Measurements from ENCODE around the gene FLVCR2. TPM values are rescaled to one million over a fixed set of nuclear protein-coding genes. Genes with fewer than 3 reads are reported as not detected.

The FLVCR2 gene
- total RNA-seq, 1 donor from 2014 or later: 42.4 TPM

DNA sequence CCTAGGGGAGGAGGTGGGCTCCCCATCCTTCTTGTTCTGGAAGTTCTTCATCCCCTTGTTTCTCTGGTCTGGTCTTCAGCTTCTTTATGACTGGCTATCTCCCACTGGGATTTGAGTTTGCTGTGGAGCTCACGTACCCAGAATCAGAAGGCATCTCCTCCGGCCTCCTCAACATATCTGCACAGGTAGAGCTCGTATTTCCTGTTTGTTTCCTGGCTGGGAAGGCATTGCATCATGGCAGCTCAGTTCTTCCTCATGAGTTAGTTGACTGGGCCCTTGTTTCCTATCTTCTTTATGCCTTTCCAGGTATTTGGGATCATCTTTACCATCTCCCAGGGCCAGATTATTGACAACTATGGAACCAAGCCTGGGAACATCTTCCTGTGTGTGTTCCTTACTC is 62.5 kb downstream of the FLVCR2 start:
- intact Hi-C loops (cut with DNase I): no loop called here
- no peaks in the 10 kb centered on the region for H3K27me3 ChIP-seq (ENCODE audit: low read depth)
- no peaks in the 10 kb centered on the region for H3K9me3 ChIP-seq
- ATAC-seq: no peak
- H3K27ac ChIP-seq: no peak overlapping the region
- H3K4me1 ChIP-seq: no peaks in the 10 kb centered on the region
- DNase-seq: no peak
- H3K36me3 ChIP-seq: peaks cover 20% of the 10 kb centered on the region
- TF ChIP-seq, protein P1, sequence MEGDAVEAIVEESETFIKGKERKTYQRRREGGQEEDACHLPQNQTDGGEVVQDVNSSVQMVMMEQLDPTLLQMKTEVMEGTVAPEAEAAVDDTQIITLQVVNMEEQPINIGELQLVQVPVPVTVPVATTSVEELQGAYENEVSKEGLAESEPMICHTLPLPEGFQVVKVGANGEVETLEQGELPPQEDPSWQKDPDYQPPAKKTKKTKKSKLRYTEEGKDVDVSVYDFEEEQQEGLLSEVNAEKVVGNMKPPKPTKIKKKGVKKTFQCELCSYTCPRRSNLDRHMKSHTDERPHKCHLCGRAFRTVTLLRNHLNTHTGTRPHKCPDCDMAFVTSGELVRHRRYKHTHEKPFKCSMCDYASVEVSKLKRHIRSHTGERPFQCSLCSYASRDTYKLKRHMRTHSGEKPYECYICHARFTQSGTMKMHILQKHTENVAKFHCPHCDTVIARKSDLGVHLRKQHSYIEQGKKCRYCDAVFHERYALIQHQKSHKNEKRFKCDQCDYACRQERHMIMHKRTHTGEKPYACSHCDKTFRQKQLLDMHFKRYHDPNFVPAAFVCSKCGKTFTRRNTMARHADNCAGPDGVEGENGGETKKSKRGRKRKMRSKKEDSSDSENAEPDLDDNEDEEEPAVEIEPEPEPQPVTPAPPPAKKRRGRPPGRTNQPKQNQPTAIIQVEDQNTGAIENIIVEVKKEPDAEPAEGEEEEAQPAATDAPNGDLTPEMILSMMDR (IDR thresholded peaks at IDR 0.05): no peak
- H3K4me3 ChIP-seq: no peak overlapping the region

DNA sequence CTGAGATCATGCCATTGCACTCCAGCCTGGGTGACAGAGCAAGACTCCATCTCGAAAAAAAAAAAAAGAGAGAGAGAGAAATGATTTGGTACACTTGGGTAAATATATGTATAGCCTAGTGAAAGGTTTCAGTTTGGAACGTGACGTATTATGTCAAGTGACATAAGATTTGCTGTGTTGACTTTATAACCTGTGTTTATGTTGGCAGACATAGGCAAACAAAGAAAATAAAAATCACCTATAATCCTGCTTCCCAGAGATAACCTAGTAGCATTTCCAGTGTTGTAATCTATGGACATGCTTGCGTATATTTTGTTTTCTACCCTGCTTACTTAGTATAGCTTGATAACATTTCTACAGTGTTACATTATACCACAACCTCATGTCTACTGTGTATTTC is 65.6 kb downstream of the FLVCR2 start:
- intact Hi-C loops (cut with DNase I): no loop called here
- Histone ChIP-seq H3K9me3 (no peaks in the 10 kb centered on the region), H3K27ac (no peak overlapping the region), H3K4me3 (no peak overlapping the region), H3K36me3 (peaks cover 36% of the 10 kb centered on the region), H3K4me1 (peaks cover 15% of the 10 kb centered on the region), H3K27me3 (ENCODE audit: low read depth) (no peaks in the 10 kb centered on the region)
- TF ChIP-seq, protein P1 (IDR thresholded peaks at IDR 0.05): no peak
- ATAC-seq: no peak
- DNase-seq: no peak

DNA sequence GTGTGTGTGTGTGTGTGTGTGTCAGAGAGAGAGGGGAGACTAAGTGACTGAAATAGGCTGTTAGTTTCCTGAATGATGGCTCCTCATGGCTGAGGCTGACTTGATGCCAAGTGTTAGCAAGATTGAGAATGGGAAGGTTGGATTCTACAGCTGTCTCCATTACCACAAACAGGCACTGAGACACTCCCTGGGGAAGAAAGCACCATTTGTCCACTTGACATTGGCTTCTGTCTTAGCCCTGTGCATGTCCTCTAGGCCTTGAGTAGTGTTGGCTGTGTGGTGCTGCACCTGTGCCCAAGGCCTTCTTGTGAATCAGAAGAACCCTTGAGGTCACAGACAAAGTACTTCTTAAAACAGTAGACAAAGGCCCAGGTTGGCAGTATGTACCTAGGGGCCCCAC is 66.6 kb downstream of the FLVCR2 start:
- Histone ChIP-seq H3K36me3 (peaks cover 47% of the 10 kb centered on the region), H3K27ac (no peak overlapping the region)
- no peak for ATAC-seq

DNA sequence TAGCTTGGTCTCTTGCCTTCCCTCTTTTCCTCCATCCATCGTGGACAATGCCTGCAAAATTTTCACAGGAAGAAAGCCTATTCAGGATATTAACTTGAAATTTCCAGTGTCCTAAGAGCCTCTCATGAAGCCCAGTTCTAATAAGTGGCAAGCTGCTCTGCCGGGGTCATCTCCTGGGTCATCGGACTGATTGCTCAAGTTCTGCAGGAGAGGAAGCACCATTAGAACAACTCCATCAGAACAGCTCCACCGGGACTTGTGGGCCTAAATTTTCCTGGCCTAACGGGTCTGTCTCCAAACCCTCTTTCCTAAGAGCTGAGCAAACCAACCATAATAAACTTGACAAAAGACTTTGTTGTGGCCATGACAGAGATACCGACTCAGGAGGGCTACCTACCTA is 68.3 kb downstream of the FLVCR2 start:
- intact Hi-C loops (cut with DNase I): no loop called here
- H3K27me3 ChIP-seq (ENCODE audit: low read depth): no peaks in the 10 kb centered on the region
- H3K4me3 ChIP-seq: no peak overlapping the region
- TF ChIP-seq, protein P1 (IDR thresholded peaks at IDR 0.05): no peak
- peak overlapping the region; percentile 68 for H3K27ac ChIP-seq
- no peaks in the 10 kb centered on the region for H3K9me3 ChIP-seq
- DNase-seq (no peak), ATAC-seq (no peak)
- H3K36me3 ChIP-seq: peaks cover 53% of the 10 kb centered on the region
- peaks cover 15% of the 10 kb centered on the region for H3K4me1 ChIP-seq

More for the DNA sequence above, 66.6 kb downstream of the FLVCR2 start:
- Histone ChIP-seq H3K27me3 (ENCODE audit: low read depth) (no peaks in the 10 kb centered on the region), H3K4me1 (peaks cover 15% of the 10 kb centered on the region), H3K9me3 (no peaks in the 10 kb centered on the region), H3K4me3 (no peak overlapping the region)
- TF ChIP-seq, protein P1 (IDR thresholded peaks at IDR 0.05): no peak
- intact Hi-C loops (cut with DNase I): no loop called here
- DNase-seq: no peak

DNA sequence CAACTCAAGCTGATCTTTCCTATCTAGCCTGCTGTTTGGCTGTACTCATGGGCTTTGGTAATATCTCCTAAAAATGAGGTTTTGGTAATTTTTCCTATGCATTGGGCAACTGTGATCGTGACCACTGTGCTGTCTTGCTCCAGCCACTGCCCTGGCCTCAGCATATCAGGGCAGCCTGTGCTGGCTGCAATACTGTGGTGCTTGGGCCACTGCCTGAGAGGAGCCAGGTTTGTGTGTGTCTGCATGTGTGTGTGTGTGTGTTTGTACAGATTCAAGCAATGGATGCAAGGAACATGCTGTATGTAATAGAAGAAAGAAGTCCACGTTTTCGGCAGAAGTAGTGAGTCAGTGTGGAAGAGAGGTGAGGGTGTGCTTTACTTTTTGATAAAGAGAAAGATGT is 69.2 kb downstream of the FLVCR2 start:
- H3K4me1 ChIP-seq: peaks cover 15% of the 10 kb centered on the region
- ATAC-seq: peak; percentile 27 to 37
- H3K36me3 ChIP-seq: peaks cover 57% of the 10 kb centered on the region
- DNase-seq: no peak
- intact Hi-C loops (cut with DNase I): no loop called here
- H3K4me3 ChIP-seq: no peak overlapping the region
- no peaks in the 10 kb centered on the region for H3K27me3 ChIP-seq (ENCODE audit: low read depth)
- TF ChIP-seq, protein P1 (IDR thresholded peaks at IDR 0.05): no peak
- H3K9me3 ChIP-seq: no peaks in the 10 kb centered on the region
- peak overlapping the region; percentile 68 for H3K27ac ChIP-seq

Data from lower lobe of right lung (tissue), 2 donors.